Activated naive CD8-positive, alpha-beta T cell treated with anti-CD3 and anti-CD28 coated beads for 36 hours (primary cell): Measurements from ENCODE around the gene NDUFS1. TPM values are rescaled to one million over a fixed set of nuclear protein-coding genes. Genes with fewer than 3 reads are reported as not detected.

Experiments used
- DNase-seq: peaks from one replicate; pipeline ENCODE4 v3.0.0; 2021
- H3K27ac Mint-ChIP-seq: one replicate; pipeline ENCODE4 v1.8.0; 2022; ENCODE audit warnings: mild to moderate bottlenecking, moderate library complexity, mixed read lengths
- H3K27me3 Mint-ChIP-seq: one replicate; pipeline ENCODE4 v1.8.0; 2022; ENCODE audit warnings: mild to moderate bottlenecking, mixed read lengths
- H3K36me3 Mint-ChIP-seq: one replicate; pipeline ENCODE4 v1.8.0; 2021; ENCODE audit warnings: mild to moderate bottlenecking, mixed read lengths
- H3K4me1 Mint-ChIP-seq: one replicate; pipeline ENCODE4 v1.8.0; 2021; ENCODE audit warnings: mixed read lengths
- H3K4me3 Mint-ChIP-seq: one replicate; pipeline ENCODE4 v1.8.0; 2022; ENCODE audit warnings: mild to moderate bottlenecking, moderate library complexity, mixed read lengths
- H3K9me3 Mint-ChIP-seq: one replicate; pipeline ENCODE4 v1.8.0; 2022; ENCODE audit warnings: mixed read lengths
- total RNA-seq, 2 experiments: library from RNA; stranded (reverse); gene quantifications; one replicate each; pipeline ENCODE4 v1.2.3, GENCODE V29; 2021

NDUFS1 gene
- total RNA-seq, 2 experiments from 2014 or later: 95.5 to 102 TPM

DNA sequence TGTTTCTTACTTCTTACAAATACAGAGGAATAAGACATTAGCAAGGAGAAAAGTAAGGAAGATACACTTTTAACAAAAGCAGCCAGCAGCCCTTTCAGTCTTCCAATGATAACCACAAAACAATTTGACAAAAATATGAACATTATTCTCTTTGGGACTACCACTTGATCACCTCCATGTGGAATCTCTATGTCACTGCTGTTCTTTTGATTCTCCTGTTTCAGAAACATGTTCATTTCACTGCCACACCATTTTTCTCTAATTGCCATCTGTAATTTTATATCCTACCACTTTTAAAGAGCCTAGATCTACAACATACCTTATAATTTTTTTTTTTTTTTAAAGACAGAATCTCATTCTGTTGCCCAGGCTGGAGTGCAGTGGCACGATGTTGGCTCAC lies 84.1 kb downstream of the NDUFS1 start:
- no peaks in the 10 kb centered on the region for H3K27me3 Mint-ChIP-seq
- peaks cover 11% of the 10 kb centered on the region for H3K36me3 Mint-ChIP-seq
- no peak for DNase-seq
- no peaks in the 10 kb centered on the region for H3K9me3 Mint-ChIP-seq
- H3K4me1 Mint-ChIP-seq: peaks cover 31% of the 10 kb centered on the region
- H3K27ac Mint-ChIP-seq: no peak overlapping the region
- H3K4me3 Mint-ChIP-seq: no peak overlapping the region

DNA sequence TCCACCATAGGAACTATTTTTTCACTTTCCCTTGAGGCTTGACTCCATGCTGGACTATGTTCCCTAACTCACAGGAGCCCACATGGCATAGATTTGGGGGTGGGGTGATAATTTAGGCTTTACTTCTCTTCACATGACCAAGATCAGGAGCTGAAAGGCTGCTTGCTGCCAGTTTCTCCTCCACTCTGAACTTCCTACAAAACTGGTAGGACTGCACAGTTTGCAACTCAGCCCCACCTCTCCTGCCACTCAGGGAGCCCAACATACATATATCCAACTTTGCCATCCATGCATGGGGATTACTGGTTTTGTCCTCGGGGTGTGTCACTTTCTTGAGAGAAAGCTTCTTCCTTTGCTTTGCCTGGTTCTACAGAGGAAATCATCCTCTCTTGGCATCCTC lies 87.4 kb downstream of the NDUFS1 start:
- no peak for DNase-seq
- Mint-ChIP-seq H3K4me1 (peaks cover 30% of the 10 kb centered on the region), H3K36me3 (peaks cover 19% of the 10 kb centered on the region), H3K27me3 (no peaks in the 10 kb centered on the region), H3K9me3 (peaks cover 2% of the 10 kb centered on the region), H3K4me3 (no peak overlapping the region), H3K27ac (no peak overlapping the region)

DNA sequence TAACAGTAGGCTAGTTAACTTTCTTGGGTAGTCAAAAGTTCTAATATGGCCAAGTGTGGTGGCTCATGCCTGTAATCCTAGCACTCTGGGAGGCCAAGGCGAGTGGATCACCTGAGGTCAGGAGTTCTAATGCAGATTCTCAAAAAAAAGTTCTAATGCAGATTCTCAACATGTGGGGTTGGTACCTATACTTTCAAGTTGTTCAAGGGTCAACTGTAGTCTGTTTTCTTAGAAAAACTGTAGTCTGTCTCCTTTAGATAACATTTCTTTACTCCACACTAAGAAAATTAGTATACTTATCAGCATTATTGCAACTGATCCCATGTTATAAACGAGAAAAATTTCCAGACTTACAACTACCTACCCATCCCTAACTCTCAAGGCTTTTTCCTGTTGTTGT lies 89.8 kb downstream of the NDUFS1 start:
- Mint-ChIP-seq H3K27me3 (no peaks in the 10 kb centered on the region), H3K9me3 (peaks cover 2% of the 10 kb centered on the region), H3K4me1 (peaks cover 32% of the 10 kb centered on the region), H3K4me3 (no peak overlapping the region), H3K27ac (no peak overlapping the region), H3K36me3 (peaks cover 29% of the 10 kb centered on the region)
- no peak for DNase-seq

DNA sequence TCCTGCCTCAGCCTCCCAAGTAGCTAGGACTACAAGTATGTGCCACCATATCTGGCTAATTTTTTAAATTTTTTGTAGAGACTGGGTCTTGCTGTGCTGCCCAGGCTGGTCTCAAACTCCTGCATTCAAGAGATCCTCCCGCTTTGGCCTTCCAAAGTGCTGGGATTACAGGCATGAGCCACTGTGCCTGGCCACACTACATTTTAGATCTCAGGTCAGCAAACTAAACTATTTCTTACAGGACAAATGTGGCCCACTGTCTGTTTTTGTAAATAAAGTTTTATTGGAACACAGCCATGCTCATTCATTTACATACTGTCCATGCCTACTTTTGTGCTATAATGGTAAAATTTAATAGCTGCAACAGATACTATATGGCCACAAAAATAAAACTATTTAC lies 91.0 kb downstream of the NDUFS1 start:
- peaks cover 34% of the 10 kb centered on the region for H3K36me3 Mint-ChIP-seq
- peaks cover 2% of the 10 kb centered on the region for H3K9me3 Mint-ChIP-seq
- no peak for DNase-seq
- H3K4me3 Mint-ChIP-seq: no peak overlapping the region
- H3K27ac Mint-ChIP-seq: no peak overlapping the region
- no peaks in the 10 kb centered on the region for H3K27me3 Mint-ChIP-seq
- H3K4me1 Mint-ChIP-seq: peaks cover 36% of the 10 kb centered on the region

Other genes with a start within 250 kb of the NDUFS1 start
- gene INO80D, start 73.3 kb downstream of the NDUFS1 start, total RNA-seq: 10 to 100 TPM; 15.6 to 16.4 TPM
- gene EEF1B2, start 451 bp upstream of the NDUFS1 start, total RNA-seq: 1,000 to 10,000 TPM; 1,128 to 1,176 TPM
- gene ZDBF2, start 115.2 kb upstream of the NDUFS1 start, total RNA-seq: 10 to 100 TPM in 1 of 2 experiments, 1 to 10 TPM in 1; 9.2 to 10.1 TPM